RWPE2 (cell line): Measurements from ENCODE around the gene ZNF438.

Experiments used
- ATAC-seq: fragments of 200-7000 bp; cut with Tn5 transposase; 3 replicates; pipeline ENCODE4 v1.9.1; 2021; ENCODE audit warnings: low read depth
- DNase-seq: peaks from one replicate; pipeline ENCODE4 v3.0.0-alpha.2; 2020; ENCODE audit warnings: low spot score
- H3K27ac ChIP-seq: fragments of 450-650 bp; 2 replicates; pipeline ENCODE4 v1.5.1; 2017; ENCODE audit warnings: mild to moderate bottlenecking; ENCODE audit not compliant: poor library complexity, severe bottlenecking
- H3K27me3 ChIP-seq: fragments of 250-450 bp; sonication (Bioruptor Pico); 2 replicates; pipeline ENCODE4 v1.5.1; 2021; ENCODE audit warnings: mild to moderate bottlenecking, moderate library complexity; ENCODE audit not compliant: insufficient read depth, poor library complexity, severe bottlenecking
- H3K36me3 ChIP-seq: fragments of 250-450 bp; sonication (Bioruptor Pico); 2 replicates; pipeline ENCODE4 v1.5.1; 2020; ENCODE audit warnings: low read depth, mild to moderate bottlenecking, moderate library complexity
- H3K4me1 ChIP-seq: fragments of 250-450 bp; sonication (Bioruptor Pico); 2 replicates; pipeline ENCODE4 v1.5.1; 2021; ENCODE audit warnings: mild to moderate bottlenecking, moderate library complexity; ENCODE audit not compliant: insufficient read depth, poor library complexity, severe bottlenecking
- H3K4me3 ChIP-seq: fragments of 250-450 bp; sonication (Bioruptor Pico); 2 replicates; pipeline ENCODE4 v1.5.1; 2021; ENCODE audit warnings: mild to moderate bottlenecking, moderate library complexity; ENCODE audit not compliant: severe bottlenecking
- H3K9me3 ChIP-seq: fragments of 250-450 bp; sonication (Bioruptor Pico); 2 replicates; pipeline ENCODE4 v1.5.1; 2021; ENCODE audit warnings: mild to moderate bottlenecking, moderate library complexity; ENCODE audit not compliant: severe bottlenecking
- CTCF ChIP-seq: fragments of 450-650 bp; IDR thresholded peaks from one replicate; pipeline ENCODE4 v1.5.1; 2017; ENCODE audit warnings: mild to moderate bottlenecking, moderate library complexity; ENCODE audit not compliant: poor library complexity, severe bottlenecking

The ZNF438 gene

GRCh38 chr10:30806850-30807249, 224.8 kb downstream of the ZNF438 start:
- ATAC-seq, result no peak
- no peaks in the 10 kb centered on the region for H3K36me3 ChIP-seq
- no peak for DNase-seq
- TF ChIP-seq CTCF, result no peak
- peaks cover 3% of the 10 kb centered on the region for H3K4me1 ChIP-seq
- H3K27me3 ChIP-seq, result no peaks in the 10 kb centered on the region
- no peak overlapping the region for H3K27ac ChIP-seq
- H3K9me3 ChIP-seq, result no peaks in the 10 kb centered on the region
- H3K4me3 ChIP-seq, result no peak overlapping the region

- Histone ChIP-seq H3K4me1 (peaks cover 3% of the 10 kb centered on the region), H3K27ac (no peak overlapping the region)
- no peak for DNase-seq
Observed at GRCh38 chr10:30805061-30805460, 226.6 kb downstream of the ZNF438 start.

GRCh38 chr10:30804478-30805055, 227.1 kb downstream of the ZNF438 start:
- H3K27me3 ChIP-seq, result no peaks in the 10 kb centered on the region
- no peak overlapping the region for H3K4me3 ChIP-seq
- no peak overlapping the region for H3K27ac ChIP-seq
- H3K36me3 ChIP-seq, result no peaks in the 10 kb centered on the region
- DNase-seq (no peak), ATAC-seq (no peak)
- TF ChIP-seq CTCF, result no peak
- no peaks in the 10 kb centered on the region for H3K9me3 ChIP-seq
- H3K4me1 ChIP-seq, result peaks cover 3% of the 10 kb centered on the region

More at GRCh38 chr10:30805061-30805460, 226.6 kb downstream of the ZNF438 start:
- Histone ChIP-seq H3K4me3 (no peak overlapping the region), H3K36me3 (no peaks in the 10 kb centered on the region), H3K27me3 (no peaks in the 10 kb centered on the region), H3K9me3 (no peaks in the 10 kb centered on the region)
- TF ChIP-seq CTCF, result no peak
- ATAC-seq, result no peak

GRCh38 chr10:30803892-30804322, 227.8 kb downstream of the ZNF438 start:
- Histone ChIP-seq H3K27ac (no peak overlapping the region), H3K4me1 (peaks cover 3% of the 10 kb centered on the region), H3K27me3 (no peaks in the 10 kb centered on the region), H3K9me3 (no peaks in the 10 kb centered on the region), H3K4me3 (no peak overlapping the region), H3K36me3 (no peaks in the 10 kb centered on the region)
- TF ChIP-seq CTCF, result no peak
- no peak for DNase-seq
- peak; percentile 29; the same call in 1 of the 3 replicates for ATAC-seq

- H3K27me3 ChIP-seq, result no peaks in the 10 kb centered on the region
- H3K4me1 ChIP-seq, result peaks cover 3% of the 10 kb centered on the region
- H3K27ac ChIP-seq, result no peak overlapping the region
- H3K9me3 ChIP-seq, result no peaks in the 10 kb centered on the region
- DNase-seq (no peak), ATAC-seq (no peak)
- no peaks in the 10 kb centered on the region for H3K36me3 ChIP-seq
- no peak overlapping the region for H3K4me3 ChIP-seq
- no peak for TF ChIP-seq CTCF
Observed at GRCh38 chr10:30803058-30803457, 228.6 kb downstream of the ZNF438 start.
